GM21381 (cell line): ENCODE data around the gene MLST8.
"Not testable (repeated sequence)": the region's sequence is repeated elsewhere in the genome, so short reads cannot be mapped to it uniquely, and the experiment has no call there.

ENCODE experiments used
- ATAC-seq: cut with Tn5 transposase; IDR thresholded peaks from one replicate; pipeline ENCODE4 v1.9.1; 2021; ENCODE audit warnings: mild to moderate bottlenecking, moderate library complexity; ENCODE audit not compliant: unreplicated experiment

Gene MLST8

DNA sequence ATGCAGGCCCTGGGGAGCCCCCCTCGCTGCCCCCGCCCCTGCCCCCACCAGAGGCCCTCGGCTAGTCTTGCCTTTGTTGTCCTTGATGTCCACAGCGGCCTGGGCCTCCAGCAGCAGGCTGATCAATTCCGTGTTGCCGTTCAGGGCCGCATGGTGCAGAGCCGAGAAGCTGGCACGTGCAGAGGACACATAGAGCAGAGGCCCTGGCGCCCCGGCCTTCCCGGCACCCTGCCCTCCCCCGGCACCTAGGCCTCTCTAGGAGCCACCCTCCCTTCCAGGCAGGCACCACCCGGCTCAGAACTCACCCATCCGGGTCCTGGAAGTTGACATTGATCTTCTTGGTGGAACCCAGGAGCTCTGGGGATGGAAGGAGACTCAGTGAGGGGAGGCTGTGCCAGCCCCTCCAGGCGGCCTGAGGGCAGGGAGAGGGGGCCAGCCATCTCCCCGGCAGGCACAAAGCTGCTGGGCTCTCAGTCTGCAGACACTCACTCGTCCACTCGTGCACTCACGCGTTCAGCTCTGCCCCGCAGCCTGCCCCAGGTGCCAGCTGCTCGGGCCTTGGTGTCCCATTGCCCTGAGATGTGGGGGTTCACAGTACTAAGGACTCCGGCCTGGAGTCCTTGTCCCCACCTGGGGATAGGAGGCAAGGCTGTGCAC lies 15.1 kb upstream of the MLST8 start:
- no peak for ATAC-seq

GRCh38 chr16:2190659-2191445 lies 14.4 kb upstream of the MLST8 start:
- ATAC-seq = no peak

DNA sequence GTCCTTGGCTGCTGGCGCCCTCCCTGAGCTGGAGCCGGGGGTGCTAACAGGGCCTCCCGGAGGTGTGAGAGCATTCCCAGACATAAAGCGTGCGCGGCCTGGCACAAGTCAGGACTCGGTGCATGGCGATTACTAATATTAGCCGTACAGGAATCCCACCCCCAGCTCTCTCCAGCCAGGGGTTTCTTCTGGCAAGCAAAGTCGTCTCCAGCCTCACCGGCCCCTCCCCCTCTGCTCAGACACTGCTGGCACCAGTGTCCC lies 13.9 kb upstream of the MLST8 start:
- ATAC-seq = no peak

- no peak for ATAC-seq
Observed at GRCh38 chr16:2194166-2194834, 11.0 kb upstream of the MLST8 start.

DNA sequence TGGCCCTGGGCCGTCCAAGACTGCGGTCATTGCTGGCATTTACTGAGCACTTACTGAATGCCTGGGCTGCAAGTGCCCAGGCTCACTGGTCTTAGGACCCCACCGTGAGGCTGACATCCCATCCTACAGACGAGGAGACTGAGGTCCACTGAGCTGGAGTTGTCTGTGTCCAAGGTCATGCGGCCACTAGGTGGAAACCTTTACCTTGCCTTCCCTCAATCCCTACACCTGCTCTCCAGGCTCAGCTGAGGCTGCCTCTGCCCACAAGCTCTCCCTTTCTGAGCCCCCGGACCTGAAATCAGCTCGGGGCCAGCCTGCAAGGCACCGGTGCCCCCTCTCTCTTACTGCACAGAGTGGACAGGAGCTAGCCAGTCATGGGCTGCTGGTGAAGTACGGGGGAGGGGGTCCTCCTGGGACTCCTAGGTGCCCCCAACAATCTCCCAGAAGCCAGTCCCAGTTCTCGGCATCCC lies 10.4 kb upstream of the MLST8 start:
- no peak for ATAC-seq

DNA sequence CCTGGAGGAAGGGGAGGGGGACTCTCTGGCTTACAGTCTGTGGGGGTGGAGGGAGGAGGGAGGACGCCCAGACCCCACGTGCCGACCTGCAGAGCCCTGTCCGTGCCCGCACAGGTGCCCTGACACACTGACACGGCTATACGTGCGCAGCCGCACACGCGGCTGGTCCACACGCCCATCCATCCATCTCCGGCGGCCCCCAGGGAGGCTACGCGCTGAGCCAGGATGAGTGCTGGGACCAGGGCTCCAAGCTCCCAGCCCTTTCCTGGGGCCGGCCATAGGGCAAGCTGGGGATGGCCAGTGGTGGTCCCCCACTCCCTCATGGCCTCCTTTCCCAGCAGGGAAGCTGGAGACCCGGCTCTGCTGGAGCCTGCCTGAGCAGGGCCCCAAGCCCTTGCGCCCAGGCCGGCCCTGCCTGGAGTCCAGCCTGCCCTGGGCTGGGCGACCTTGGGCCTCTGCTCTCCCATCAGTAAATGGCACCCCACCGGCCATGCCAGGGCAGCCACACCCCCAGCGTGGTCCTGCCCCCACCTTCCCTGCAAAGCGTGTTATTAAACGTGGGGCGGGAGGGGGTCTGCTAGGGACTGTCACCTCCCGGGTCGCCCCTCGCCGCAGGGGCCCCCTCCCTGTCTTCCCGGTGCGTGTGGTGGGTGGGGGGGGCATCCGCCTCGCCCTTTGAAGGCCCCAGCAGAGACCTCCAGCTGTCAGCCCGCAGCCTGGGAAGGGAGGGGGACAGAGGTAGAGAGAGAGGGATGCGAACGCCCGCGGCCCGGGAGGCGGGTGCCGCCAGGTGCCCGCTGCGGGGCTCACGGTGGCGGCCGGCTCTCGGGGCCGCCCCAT lies 9.7 kb upstream of the MLST8 start:
- no peak for ATAC-seq

DNA sequence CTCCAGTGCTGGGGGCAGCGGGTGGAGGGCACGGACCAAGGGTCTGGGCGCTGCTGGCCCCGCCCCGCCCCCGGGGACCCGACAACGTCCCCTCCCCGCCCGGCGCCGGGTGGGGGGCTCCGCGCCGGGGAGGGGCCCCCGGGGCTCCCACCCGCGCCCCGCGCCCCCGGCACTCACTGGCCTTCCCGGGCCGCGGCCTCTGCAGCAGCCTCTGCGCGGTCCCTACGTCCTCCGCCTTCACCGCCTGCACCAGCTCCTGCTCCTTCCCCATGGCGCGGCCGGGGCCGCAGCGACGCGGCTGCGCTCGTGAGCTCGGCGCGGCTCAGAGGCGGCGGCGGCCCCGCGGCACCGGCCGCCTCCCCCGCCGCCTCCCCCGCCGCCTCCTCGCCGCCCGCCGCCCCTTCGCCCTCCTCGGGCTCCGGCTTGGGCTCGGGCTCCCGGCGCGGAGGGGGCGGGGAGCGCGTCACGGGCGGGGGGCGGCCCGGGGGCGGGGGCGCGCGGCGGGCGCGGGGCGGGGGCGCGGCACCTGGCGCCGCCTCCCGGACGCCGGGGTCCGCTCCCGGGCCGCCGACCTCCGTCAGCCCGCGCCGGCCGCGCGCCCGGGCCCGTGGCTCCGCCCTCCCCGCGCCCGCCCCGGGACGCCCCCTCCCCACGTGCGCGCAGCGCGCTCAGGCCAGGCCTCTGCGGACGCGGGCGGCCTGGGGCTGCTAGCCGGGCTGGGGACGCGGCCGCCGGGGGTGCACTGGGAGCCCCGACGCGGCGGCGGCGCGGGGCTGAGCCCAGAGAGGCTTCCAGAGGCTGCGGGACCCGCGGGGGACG lies 8.9 kb upstream of the MLST8 start, which contains the start of gene CASKIN1:
Gene CASKIN1, minus strand, starts transcription at position 444 of the 819 bp plus-strand sequence. Its CDS starts 173 bp downstream, at position 271.
- no peak for ATAC-seq

DNA sequence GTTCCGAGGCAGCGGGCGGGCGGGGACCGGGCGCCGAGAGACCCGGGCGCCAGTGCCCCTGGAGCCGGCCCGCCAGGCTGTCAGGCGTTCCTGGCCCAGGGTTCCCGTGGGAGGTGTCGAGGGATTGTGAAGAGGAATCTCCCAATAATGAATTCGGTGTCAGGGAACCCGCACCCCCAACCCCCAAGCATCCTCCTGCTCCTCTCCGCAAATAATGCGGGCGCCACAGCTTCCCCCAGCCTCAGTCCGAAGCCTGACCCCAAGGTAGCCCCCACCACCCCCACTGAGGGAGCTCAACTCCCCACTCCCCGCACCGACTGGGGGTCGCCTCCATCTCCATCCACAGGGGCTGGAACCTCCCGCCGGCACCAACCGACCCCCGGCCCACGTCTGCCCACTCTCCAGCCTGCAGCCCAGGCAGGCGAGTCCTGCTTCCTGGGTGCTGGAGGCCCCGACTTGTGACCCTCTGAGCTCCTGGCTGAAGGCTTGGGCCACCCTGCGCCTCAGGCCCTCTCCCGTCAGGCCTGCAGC lies 8.2 kb upstream of the MLST8 start:
- no peak for ATAC-seq

GRCh38 chr16:2197765-2198164 lies 7.5 kb upstream of the MLST8 start:
- no peak for ATAC-seq

DNA sequence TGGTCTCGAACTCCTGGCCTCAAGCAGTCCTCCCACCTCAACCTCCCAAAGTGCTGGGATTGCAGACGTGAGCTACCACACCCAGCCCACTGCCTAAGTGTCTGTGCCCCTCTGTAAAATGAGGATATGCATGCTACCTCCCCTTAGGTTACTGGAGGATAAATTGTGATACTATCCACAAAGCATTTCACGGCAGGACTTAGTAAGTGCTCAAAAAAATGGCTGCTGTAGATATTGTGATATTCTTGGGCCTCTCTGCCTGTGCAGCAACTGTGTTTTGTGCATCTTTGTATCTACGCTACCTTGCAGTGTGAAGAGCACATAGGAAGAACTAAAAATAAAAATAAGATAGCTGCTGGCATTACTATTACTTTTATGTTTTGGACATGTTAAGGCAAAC lies 7.0 kb upstream of the MLST8 start:
- no peak for ATAC-seq

- no peak for ATAC-seq
Observed at GRCh38 chr16:2199095-2199494, 6.2 kb upstream of the MLST8 start.

DNA sequence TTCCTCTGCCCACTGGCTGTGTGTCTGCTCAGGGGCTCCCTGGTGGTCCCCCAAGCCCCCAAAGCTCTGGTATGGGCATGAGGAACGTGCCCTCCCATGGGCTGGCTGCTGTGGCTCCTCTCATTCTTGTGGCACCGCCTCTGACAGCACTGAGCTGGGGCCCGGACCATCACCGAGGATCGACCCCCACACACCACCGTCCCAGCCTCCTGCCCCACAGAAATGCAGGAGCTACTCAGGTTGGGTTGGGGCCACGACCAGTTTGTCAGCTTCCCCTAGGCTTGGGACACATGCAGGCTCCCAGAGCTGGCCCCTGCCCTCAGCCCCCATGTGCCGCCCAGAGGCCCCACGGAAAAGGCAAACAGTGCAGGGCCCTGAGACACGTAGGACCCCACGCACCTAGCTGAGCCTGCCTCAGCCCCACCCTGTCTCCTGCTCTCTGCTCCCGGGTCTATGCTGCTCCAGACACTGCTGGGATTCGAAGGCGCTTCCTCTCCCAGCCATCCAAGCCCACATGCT lies 5.6 kb upstream of the MLST8 start:
- ATAC-seq = no peak

- ATAC-seq = no peak
Observed at GRCh38 chr16:2200313-2200712, 4.9 kb upstream of the MLST8 start.

- ATAC-seq = not testable (repeated sequence)
Observed at GRCh38 chr16:2203119-2203688, 2.0 kb upstream of the MLST8 start.

DNA sequence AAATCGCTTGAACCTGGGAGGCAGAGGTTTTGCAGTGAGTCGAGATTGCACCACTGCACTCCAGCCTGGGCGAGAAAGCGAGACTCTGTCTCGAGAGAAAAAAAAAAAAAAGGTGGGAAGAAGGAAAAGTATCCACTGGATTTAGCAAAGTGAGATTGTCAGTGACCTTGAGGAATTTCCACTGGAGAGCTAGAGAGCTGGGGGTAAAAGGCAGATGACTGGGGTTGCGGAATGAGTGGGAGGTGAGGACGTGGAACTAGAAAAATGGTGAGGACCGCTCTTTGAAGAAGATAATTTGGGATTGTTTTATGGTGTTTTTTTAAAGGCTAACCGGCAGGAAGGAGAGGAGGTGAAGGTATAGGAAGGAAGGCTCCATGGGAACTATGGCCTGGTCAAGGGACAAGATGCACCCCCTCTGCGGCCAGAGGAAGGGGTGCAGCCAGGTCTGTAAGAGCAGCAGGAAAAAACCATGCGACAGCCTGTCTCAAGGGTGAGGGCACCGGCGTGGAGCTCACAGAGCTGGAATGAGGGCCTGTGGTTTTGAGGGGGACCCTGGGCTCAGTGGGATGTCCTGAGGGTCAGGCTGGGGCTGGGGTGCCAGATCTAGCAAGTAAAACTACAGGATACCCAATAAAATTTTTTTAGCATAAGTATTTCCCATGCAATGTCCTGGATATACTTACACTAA lies 694 bp upstream of the MLST8 start:
- ATAC-seq = no peak

DNA sequence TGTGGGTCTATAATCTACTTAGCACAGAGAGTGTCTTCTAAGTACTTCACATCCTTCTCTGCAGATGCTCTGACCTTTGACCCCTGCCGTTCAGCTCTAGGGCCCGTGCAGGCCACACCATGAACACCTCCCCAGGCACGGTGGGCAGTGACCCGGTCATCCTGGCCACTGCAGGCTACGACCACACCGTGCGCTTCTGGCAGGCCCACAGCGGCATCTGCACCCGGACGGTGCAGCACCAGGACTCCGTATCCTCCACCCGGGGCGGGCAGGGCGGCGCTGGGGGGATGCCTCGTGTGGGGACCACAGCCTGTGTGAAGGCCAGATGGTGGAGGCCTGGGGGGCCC lies 686 bp downstream of the MLST8 start:
- peak; percentile 10 for ATAC-seq

GRCh38 chr16:2206420-2206779 lies 1.1 kb downstream of the MLST8 start:
- no peak for ATAC-seq

GRCh38 chr16:2206780-2207433 lies 1.7 kb downstream of the MLST8 start:
- no peak for ATAC-seq

GRCh38 chr16:2207872-2208271 lies 2.6 kb downstream of the MLST8 start:
- ATAC-seq = no peak
